SK-N-SH treated with all-trans-retinoic acid at 6 μM for 48 hours (cell line): ENCODE results near the gene SLC22A4.

ENCODE experiments used
- ATAC-seq: fragments of 200-7000 bp; cut with Tn5 transposase; 3 replicates; pipeline ENCODE4 v1.9.1; 2020; ENCODE audit warnings: mild to moderate bottlenecking, moderate library complexity
- ARNTL ChIP-seq: fragments of 450-650 bp; formaldehyde crosslinking; IDR thresholded peaks from 2 replicates; pipeline ENCODE4 v1.5.0; 2020; ENCODE audit warnings: low read depth, mild to moderate bottlenecking, moderate library complexity, borderline replicate concordance
- BACH2 ChIP-seq: fragments of 250-450 bp; sonication (Bioruptor Pico); IDR thresholded peaks from 2 replicates; pipeline ENCODE4 v1.9.0; 2021; ENCODE audit warnings: mild to moderate bottlenecking, borderline replicate concordance
- CREB5 ChIP-seq: fragments of 250-450 bp; sonication (Bioruptor Pico); IDR thresholded peaks from 2 replicates; pipeline ENCODE4 v1.5.1; 2020; ENCODE audit warnings: low read depth, mild to moderate bottlenecking, moderate library complexity
- GLIS3 ChIP-seq: fragments of 250-450 bp; sonication (Bioruptor Pico); IDR thresholded peaks from 2 replicates; pipeline ENCODE4 v1.5.0; 2020; ENCODE audit warnings: mild to moderate bottlenecking, moderate library complexity
- OSR1 ChIP-seq: fragments of 250-450 bp; sonication (Bioruptor Pico); IDR thresholded peaks from 2 replicates; pipeline ENCODE4 v1.8.0; 2022; ENCODE audit warnings: moderate library complexity, mild to moderate bottlenecking, inconsistent platforms
- SNAI2 ChIP-seq: fragments of 250-450 bp; sonication (Bioruptor Pico); IDR thresholded peaks from 2 replicates; pipeline ENCODE4 v1.5.0; 2020; ENCODE audit warnings: mild to moderate bottlenecking, moderate library complexity
- TCF4 ChIP-seq: fragments of 250-450 bp; sonication (Bioruptor Pico); IDR thresholded peaks from 2 replicates; pipeline ENCODE4 v1.8.0; 2021; ENCODE audit warnings: mild to moderate bottlenecking, moderate library complexity, borderline replicate concordance
- ZC3H10 ChIP-seq: fragments of 250-450 bp; sonication (Bioruptor Pico); IDR thresholded peaks from 2 replicates; pipeline ENCODE4 v1.5.1; 2021; ENCODE audit warnings: mild to moderate bottlenecking, moderate library complexity
- ZFP30 ChIP-seq: fragments of 450-650 bp; formaldehyde crosslinking; IDR thresholded peaks from 2 replicates; pipeline ENCODE4 v1.5.0; 2022; ENCODE audit warnings: mild to moderate bottlenecking, moderate library complexity
- ZNF565 ChIP-seq: fragments of 450-650 bp; formaldehyde crosslinking; conservative IDR thresholded peaks from 2 replicates; pipeline ENCODE4 v1.5.0; 2020; ENCODE audit warnings: low read depth, mild to moderate bottlenecking, moderate library complexity
- ZNF70 ChIP-seq: fragments of 450-650 bp; formaldehyde crosslinking; IDR thresholded peaks from 2 replicates; pipeline ENCODE4 v1.5.0; 2020; ENCODE audit warnings: mild to moderate bottlenecking, moderate library complexity
- TF ChIP-seq, protein P1 (sequence below): fragments of 250-450 bp; sonication (Bioruptor Pico); IDR thresholded peaks from 2 replicates; pipeline ENCODE4 v1.8.0; 2020; ENCODE audit warnings: mild to moderate bottlenecking, moderate library complexity, borderline replicate concordance
- TF ChIP-seq, protein P2 (sequence below): fragments of 250-450 bp; sonication (Bioruptor Pico); IDR thresholded peaks from 2 replicates; pipeline ENCODE4 v1.8.0; 2021; ENCODE audit warnings: low read depth, mild to moderate bottlenecking, moderate library complexity, borderline replicate concordance
- TF ChIP-seq, protein P3 (sequence below): fragments of 250-450 bp; sonication (Bioruptor Pico); IDR thresholded peaks from 2 replicates; pipeline ENCODE4 v1.5.0; 2020; ENCODE audit warnings: mild to moderate bottlenecking, moderate library complexity

Gene SLC22A4

GRCh38 chr5:132293992-132294727, at the start of gene SLC22A4:
Gene SLC22A4 (plus strand): TSS chr5:132294394. CDS start chr5:132294617, 223 bp downstream.
- ATAC-seq, result peak; percentile 89
- TF ChIP-seq TCF4 (CRISPR knock-in tag) (peak; percentile 17; the same call in 1 of the 2 replicates), ZNF565 (no peak)
- TF ChIP-seq, protein P1, sequence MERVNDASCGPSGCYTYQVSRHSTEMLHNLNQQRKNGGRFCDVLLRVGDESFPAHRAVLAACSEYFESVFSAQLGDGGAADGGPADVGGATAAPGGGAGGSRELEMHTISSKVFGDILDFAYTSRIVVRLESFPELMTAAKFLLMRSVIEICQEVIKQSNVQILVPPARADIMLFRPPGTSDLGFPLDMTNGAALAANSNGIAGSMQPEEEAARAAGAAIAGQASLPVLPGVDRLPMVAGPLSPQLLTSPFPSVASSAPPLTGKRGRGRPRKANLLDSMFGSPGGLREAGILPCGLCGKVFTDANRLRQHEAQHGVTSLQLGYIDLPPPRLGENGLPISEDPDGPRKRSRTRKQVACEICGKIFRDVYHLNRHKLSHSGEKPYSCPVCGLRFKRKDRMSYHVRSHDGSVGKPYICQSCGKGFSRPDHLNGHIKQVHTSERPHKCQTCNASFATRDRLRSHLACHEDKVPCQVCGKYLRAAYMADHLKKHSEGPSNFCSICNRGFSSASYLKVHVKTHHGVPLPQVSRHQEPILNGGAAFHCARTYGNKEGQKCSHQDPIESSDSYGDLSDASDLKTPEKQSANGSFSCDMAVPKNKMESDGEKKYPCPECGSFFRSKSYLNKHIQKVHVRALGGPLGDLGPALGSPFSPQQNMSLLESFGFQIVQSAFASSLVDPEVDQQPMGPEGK (CRISPR knock-in tag), result peak; percentile 74; the same call in 1 of the 2 replicates
- TF ChIP-seq, all 23 proteins: peak for 2

DNA sequence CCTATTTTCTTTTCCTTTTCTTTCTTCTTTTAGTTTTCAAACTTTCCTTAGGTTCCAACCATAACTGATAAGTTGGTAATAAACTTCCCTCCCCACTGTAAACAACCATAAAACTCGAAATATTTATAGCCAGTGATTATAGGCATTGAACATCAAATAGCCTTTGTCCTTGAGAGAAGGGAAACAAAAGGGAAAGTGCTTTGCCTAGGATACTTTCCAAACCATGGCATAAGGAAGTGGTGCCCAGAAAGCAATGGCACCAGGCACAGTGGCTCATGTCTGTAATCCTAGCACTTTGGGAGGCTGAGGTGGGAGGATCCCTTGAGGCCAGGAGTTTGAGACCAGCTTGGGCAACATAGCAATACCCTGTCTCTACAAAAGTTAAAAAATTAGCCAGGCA, 48.6 kb upstream of the SLC22A4 start:
- TF ChIP-seq ZC3H10 (CRISPR knock-in tag), result no peak
- no peak for TF ChIP-seq SNAI2
- no peak for TF ChIP-seq BACH2
- TF ChIP-seq, protein P2, sequence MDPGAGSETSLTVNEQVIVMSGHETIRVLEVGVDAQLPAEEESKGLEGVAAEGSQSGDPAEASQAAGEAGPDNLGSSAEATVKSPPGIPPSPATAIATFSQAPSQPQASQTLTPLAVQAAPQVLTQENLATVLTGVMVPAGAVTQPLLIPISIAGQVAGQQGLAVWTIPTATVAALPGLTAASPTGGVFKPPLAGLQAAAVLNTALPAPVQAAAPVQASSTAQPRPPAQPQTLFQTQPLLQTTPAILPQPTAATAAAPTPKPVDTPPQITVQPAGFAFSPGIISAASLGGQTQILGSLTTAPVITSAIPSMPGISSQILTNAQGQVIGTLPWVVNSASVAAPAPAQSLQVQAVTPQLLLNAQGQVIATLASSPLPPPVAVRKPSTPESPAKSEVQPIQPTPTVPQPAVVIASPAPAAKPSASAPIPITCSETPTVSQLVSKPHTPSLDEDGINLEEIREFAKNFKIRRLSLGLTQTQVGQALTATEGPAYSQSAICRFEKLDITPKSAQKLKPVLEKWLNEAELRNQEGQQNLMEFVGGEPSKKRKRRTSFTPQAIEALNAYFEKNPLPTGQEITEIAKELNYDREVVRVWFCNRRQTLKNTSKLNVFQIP (CRISPR knock-in tag), result no peak
- TF ChIP-seq CREB5 (CRISPR knock-in tag), result no peak
- TF ChIP-seq ZNF70 (CRISPR knock-in tag), result no peak
- no peak for TF ChIP-seq ZFP30 (CRISPR knock-in tag)
- TF ChIP-seq, protein P1 (CRISPR knock-in tag), result no peak
- TF ChIP-seq, protein P3, sequence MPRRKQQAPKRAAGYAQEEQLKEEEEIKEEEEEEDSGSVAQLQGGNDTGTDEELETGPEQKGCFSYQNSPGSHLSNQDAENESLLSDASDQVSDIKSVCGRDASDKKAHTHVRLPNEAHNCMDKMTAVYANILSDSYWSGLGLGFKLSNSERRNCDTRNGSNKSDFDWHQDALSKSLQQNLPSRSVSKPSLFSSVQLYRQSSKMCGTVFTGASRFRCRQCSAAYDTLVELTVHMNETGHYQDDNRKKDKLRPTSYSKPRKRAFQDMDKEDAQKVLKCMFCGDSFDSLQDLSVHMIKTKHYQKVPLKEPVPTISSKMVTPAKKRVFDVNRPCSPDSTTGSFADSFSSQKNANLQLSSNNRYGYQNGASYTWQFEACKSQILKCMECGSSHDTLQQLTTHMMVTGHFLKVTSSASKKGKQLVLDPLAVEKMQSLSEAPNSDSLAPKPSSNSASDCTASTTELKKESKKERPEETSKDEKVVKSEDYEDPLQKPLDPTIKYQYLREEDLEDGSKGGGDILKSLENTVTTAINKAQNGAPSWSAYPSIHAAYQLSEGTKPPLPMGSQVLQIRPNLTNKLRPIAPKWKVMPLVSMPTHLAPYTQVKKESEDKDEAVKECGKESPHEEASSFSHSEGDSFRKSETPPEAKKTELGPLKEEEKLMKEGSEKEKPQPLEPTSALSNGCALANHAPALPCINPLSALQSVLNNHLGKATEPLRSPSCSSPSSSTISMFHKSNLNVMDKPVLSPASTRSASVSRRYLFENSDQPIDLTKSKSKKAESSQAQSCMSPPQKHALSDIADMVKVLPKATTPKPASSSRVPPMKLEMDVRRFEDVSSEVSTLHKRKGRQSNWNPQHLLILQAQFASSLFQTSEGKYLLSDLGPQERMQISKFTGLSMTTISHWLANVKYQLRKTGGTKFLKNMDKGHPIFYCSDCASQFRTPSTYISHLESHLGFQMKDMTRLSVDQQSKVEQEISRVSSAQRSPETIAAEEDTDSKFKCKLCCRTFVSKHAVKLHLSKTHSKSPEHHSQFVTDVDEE (CRISPR knock-in tag), result no peak
- ATAC-seq, result no peak

DNA sequence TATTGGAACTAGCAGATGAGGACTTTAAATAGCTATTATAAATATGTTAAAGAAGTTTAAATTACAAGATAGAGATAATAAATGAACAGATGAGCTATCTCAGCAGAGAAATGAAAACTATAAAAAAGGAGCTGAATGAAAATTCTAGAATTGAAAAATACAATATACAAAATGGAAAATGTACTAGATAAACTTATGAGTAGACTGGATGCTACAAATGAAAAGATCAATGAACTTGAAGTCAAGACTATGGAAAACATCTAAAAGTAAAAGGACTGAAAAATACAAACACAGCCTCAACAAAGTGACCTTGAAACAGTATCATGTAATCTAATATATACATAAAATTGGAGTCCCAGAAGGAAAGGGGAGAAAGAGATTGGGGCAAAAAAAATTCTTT, 47.4 kb upstream of the SLC22A4 start:
- no peak for ATAC-seq
- TF ChIP-seq, protein P3 (CRISPR knock-in tag), result no peak
- TF ChIP-seq GLIS3, result no peak
- peak; percentile 67; the same call in 1 of the 2 replicates for TF ChIP-seq ZFP30 (CRISPR knock-in tag)

DNA sequence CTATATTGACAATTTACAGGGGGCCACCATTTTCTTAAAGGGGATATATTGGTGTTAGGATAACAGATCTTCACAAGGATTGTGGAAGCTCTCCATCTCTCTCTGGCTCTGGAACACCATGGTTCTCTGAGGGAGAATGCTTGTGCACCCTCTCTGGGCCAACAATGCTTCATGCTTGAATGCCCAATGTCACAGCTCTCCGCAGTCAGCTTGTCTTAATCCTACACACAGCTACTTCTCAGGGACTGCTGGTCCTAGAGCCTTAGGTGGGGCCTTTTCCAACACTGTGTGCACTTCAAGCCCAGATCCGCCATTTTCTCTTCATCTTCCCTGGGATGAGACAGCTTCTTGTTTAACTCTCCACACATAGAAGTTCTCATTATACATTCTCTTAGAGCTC, 43.6 kb upstream of the SLC22A4 start:
- ATAC-seq, result no peak
- no peak for TF ChIP-seq OSR1
- TF ChIP-seq CREB5 (CRISPR knock-in tag), result no peak
- no peak for TF ChIP-seq ARNTL (CRISPR knock-in tag)
